SK-N-SH treated with all-trans-retinoic acid at 6 μM for 48 hours (cell line): ENCODE data around the gene WDR12.
"Not testable (repeated sequence)": the region's sequence is repeated elsewhere in the genome, so short reads cannot be mapped to it uniquely, and the experiment has no call there.

Experiments
- CREB5 ChIP-seq: fragments of 250-450 bp; sonication (Bioruptor Pico); IDR thresholded peaks from 2 replicates; pipeline ENCODE4 v1.5.1; 2020; ENCODE audit warnings: low read depth, mild to moderate bottlenecking, moderate library complexity
- PPARA ChIP-seq: fragments of 250-450 bp; sonication (Bioruptor Pico); IDR thresholded peaks from 2 replicates; pipeline ENCODE4 v1.5.0; 2020; ENCODE audit warnings: mild to moderate bottlenecking, borderline replicate concordance
- ZNF70 ChIP-seq: fragments of 450-650 bp; formaldehyde crosslinking; IDR thresholded peaks from 2 replicates; pipeline ENCODE4 v1.5.0; 2020; ENCODE audit warnings: mild to moderate bottlenecking, moderate library complexity
- TF ChIP-seq, protein P1 (sequence below): fragments of 250-450 bp; sonication (Bioruptor Pico); IDR thresholded peaks from 2 replicates; pipeline ENCODE4 v1.8.0; 2020; ENCODE audit warnings: mild to moderate bottlenecking, moderate library complexity, borderline replicate concordance

GRCh38 chr2:202849343-202849742, 62.1 kb downstream of the WDR12 start:
- TF ChIP-seq ZNF70 (CRISPR knock-in tag); PPARA; CREB5: not testable (repeated sequence)
- TF ChIP-seq, protein P1, sequence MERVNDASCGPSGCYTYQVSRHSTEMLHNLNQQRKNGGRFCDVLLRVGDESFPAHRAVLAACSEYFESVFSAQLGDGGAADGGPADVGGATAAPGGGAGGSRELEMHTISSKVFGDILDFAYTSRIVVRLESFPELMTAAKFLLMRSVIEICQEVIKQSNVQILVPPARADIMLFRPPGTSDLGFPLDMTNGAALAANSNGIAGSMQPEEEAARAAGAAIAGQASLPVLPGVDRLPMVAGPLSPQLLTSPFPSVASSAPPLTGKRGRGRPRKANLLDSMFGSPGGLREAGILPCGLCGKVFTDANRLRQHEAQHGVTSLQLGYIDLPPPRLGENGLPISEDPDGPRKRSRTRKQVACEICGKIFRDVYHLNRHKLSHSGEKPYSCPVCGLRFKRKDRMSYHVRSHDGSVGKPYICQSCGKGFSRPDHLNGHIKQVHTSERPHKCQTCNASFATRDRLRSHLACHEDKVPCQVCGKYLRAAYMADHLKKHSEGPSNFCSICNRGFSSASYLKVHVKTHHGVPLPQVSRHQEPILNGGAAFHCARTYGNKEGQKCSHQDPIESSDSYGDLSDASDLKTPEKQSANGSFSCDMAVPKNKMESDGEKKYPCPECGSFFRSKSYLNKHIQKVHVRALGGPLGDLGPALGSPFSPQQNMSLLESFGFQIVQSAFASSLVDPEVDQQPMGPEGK (CRISPR knock-in tag) = not testable (repeated sequence)
